A549 (cell line): ENCODE results near the gene GRIP1. TPM values are rescaled to one million over a fixed set of nuclear protein-coding genes. Genes with fewer than 3 reads are reported as not detected.

Source experiments
- ATAC-seq, 2 experiments: fragments of 200-7000 bp in 1 of 2; fragments of >200 bp in 1 of 2; cut with Nextera tagmentation in 1 of 2; cut with Tn5 transposase in 1 of 2; 3 replicates each; pipeline versions ENCODE4 v1.8.0 to v1.9.1; 2018 to 2020; ENCODE audit warnings: mild to moderate bottlenecking in 1 of 2, moderate library complexity in 1 of 2
- CTCF ChIA-PET: fragments of 300-600 bp; sonication (Branson Sonifier 250); formaldehyde crosslinking; extraction: SDS; loops from one replicate; lab custom pipeline; 2021; ENCODE audit warnings: antibody characterized with exemption, inconsistent platforms; lab: Yijun Ruan, JAX
- POLR2A ChIA-PET: fragments of 350-600 bp; formaldehyde crosslinking; extraction: SDS; loops from one replicate; lab custom pipeline; 2021; ENCODE audit warnings: antibody characterized with exemption, inconsistent platforms; lab: Yijun Ruan, JAX
- DNase-seq, 2 experiments: peaks; one replicate each; pipeline versions ENCODE4 v3.0.0 to v3.0.0-alpha.2; 2011 to 2016; ENCODE audit warnings: low read depth in 1 of 2, low spot score in 1 of 2
- FAIRE-seq: peaks from 2 replicates; lab custom pipeline; 2011; peaks lifted over from hg19 to GRCh38; lab: Jason Lieb, UNC
- H3K27ac ChIP-seq, 2 experiments: fragments of >200 bp; sonication (Bioruptor Twin); formaldehyde crosslinking; 3 replicates each; pipeline ENCODE4 v1.5.1; 2016 to 2017
- H3K4me1 ChIP-seq: fragments of >200 bp; sonication (Bioruptor Twin); formaldehyde crosslinking; 3 replicates; pipeline ENCODE4 v1.6.1; 2016
- H3K4me2 ChIP-seq: fragments of >200 bp; sonication (Bioruptor Twin); formaldehyde crosslinking; 3 replicates; pipeline ENCODE4 v1.6.1; 2016
- H3K4me3 ChIP-seq: fragments of >200 bp; sonication (Bioruptor Twin); formaldehyde crosslinking; 3 replicates; pipeline ENCODE4 v1.5.1; 2016
- H3K9me3 ChIP-seq: fragments of >200 bp; sonication (Bioruptor Twin); formaldehyde crosslinking; 3 replicates; pipeline ENCODE4 v1.6.1; 2016
- CBX2 ChIP-seq: fragments of 200-600 bp; sonication (generic); IDR thresholded peaks from 2 replicates; pipeline ENCODE4 v1.6.1; 2016; ENCODE audit warnings: low read depth, mild to moderate bottlenecking, borderline replicate concordance
- CHD4 ChIP-seq: fragments of 200-600 bp; sonication (generic); IDR thresholded peaks from 2 replicates; pipeline ENCODE4 v1.6.1; 2016; ENCODE audit warnings: antibody characterized with exemption, mild to moderate bottlenecking, borderline replicate concordance
- E2F6 ChIP-seq: IDR thresholded peaks from 2 replicates; pipeline ENCODE4 v1.6.1; 2012; ENCODE audit warnings: low read depth, borderline replicate concordance
- EHF ChIP-seq: fragments of 250-450 bp; sonication (Bioruptor Pico); IDR thresholded peaks from 2 replicates; pipeline ENCODE4 v1.5.0; 2020; ENCODE audit warnings: mild to moderate bottlenecking
- EHMT2 ChIP-seq: fragments of 200-600 bp; sonication (generic); IDR thresholded peaks from 2 replicates; pipeline ENCODE4 v1.6.1; 2016; ENCODE audit warnings: antibody characterized with exemption, low read depth, mild to moderate bottlenecking, moderate library complexity
- ELK1 ChIP-seq: fragments of 150-350 bp; IDR thresholded peaks from 2 replicates; pipeline ENCODE4 v1.6.1; 2014; ENCODE audit warnings: low read depth, mild to moderate bottlenecking, low read length
- FOSB ChIP-seq: fragments of 250-450 bp; sonication (Bioruptor Pico); IDR thresholded peaks from 2 replicates; pipeline ENCODE4 v1.5.0; 2020; ENCODE audit warnings: mild to moderate bottlenecking, moderate library complexity
- FOXS1 ChIP-seq: fragments of 250-450 bp; sonication (Bioruptor Pico); IDR thresholded peaks from 2 replicates; pipeline ENCODE4 v1.5.0; 2020; ENCODE audit warnings: mild to moderate bottlenecking, moderate library complexity
- GATA3 ChIP-seq: IDR thresholded peaks from 2 replicates; pipeline ENCODE4 v1.6.1; 2012; ENCODE audit warnings: borderline replicate concordance
- HES2 ChIP-seq: fragments of >200 bp; sonication (Bioruptor Twin); formaldehyde crosslinking; IDR thresholded peaks from 2 replicates; pipeline ENCODE4 v1.6.1; 2016
- HEYL ChIP-seq: fragments of 250-450 bp; sonication (Bioruptor Pico); IDR thresholded peaks from 2 replicates; pipeline ENCODE4 v1.8.0; 2021; ENCODE audit warnings: mild to moderate bottlenecking, moderate library complexity
- HOXB5 ChIP-seq: fragments of 250-450 bp; sonication (Bioruptor Pico); IDR thresholded peaks from 2 replicates; pipeline ENCODE4 v1.5.0; 2020; ENCODE audit warnings: mild to moderate bottlenecking, moderate library complexity
- NFE2L2 ChIP-seq: fragments of 150-350 bp; conservative IDR thresholded peaks from 2 replicates; pipeline ENCODE4 v1.6.1; 2014; ENCODE audit warnings: low read length
- PHF8 ChIP-seq: fragments of 200-600 bp; sonication (generic); IDR thresholded peaks from 2 replicates; pipeline ENCODE4 v1.6.1; 2016; ENCODE audit warnings: low read depth, mild to moderate bottlenecking, antibody characterized with exemption, moderate library complexity, borderline replicate concordance
- POLR2AphosphoS2 ChIP-seq: conservative IDR thresholded peaks from 2 replicates; pipeline ENCODE4 v1.6.1; 2012; ENCODE audit warnings: low read length, improper control_type of control experiment, inconsistent platforms
- RARB ChIP-seq: fragments of 250-450 bp; sonication (Bioruptor Pico); IDR thresholded peaks from 2 replicates; pipeline ENCODE4 v1.8.0; 2021; ENCODE audit warnings: mild to moderate bottlenecking, moderate library complexity
- RCOR1 ChIP-seq: fragments of 150-350 bp; IDR thresholded peaks from 2 replicates; pipeline ENCODE4 v1.6.1; 2014; ENCODE audit warnings: antibody characterized with exemption, low read length, low read depth
- REST ChIP-seq: fragments of 200-600 bp; sonication (generic); IDR thresholded peaks from 2 replicates; pipeline ENCODE4 v1.6.1; 2016; ENCODE audit warnings: antibody characterized with exemption, mild to moderate bottlenecking, moderate library complexity
- RFX5 ChIP-seq: fragments of 450-650 bp; IDR thresholded peaks from 2 replicates; pipeline ENCODE4 v1.7.1; 2014; ENCODE audit warnings: antibody characterized with exemption, mild to moderate bottlenecking, moderate library complexity
- RNF2 ChIP-seq: fragments of 200-600 bp; sonication (generic); IDR thresholded peaks from 2 replicates; pipeline ENCODE4 v1.6.1; 2016; ENCODE audit warnings: low read depth, mild to moderate bottlenecking, antibody characterized with exemption, moderate library complexity, borderline replicate concordance
- TFCP2L1 ChIP-seq: fragments of 250-450 bp; sonication (Bioruptor Pico); IDR thresholded peaks from 2 replicates; pipeline ENCODE4 v1.5.0; 2021; ENCODE audit warnings: mild to moderate bottlenecking
- USF2 ChIP-seq: fragments of 450-650 bp; IDR thresholded peaks from 2 replicates; pipeline ENCODE4 v1.6.1; 2014; ENCODE audit warnings: antibody characterized with exemption
- WGBS: methylation state at CpG from one replicate; pipeline ENCODE4 v1.1.6; 2017; ENCODE audit errors: missing lambda C conversion rate; 5-methylcytosine and 5-hydroxymethylcytosine counted together
- polyA plus RNA-seq, 4 experiments: library from polyadenylated mRNA; depleted of rRNA in 3 of 4; stranded (reverse); fragments of >200 nt; fragmentation: RNase III in 1 of 4; extraction: RNeasy Plus Mini Kit Qiagen cat#74134 plus additional on column Dnase treatment in 1 of 4; gene quantifications; 2 replicates in 3 of 4; 3 replicates in 1 of 4; pipeline ENCODE4 v1.2.3, GENCODE V29; 2011 to 2017

Gene GRIP1
- polyA plus RNA-seq, 2 of the 4 experiments (the other 2 are of a cell fraction): 4.6 to 5.8 TPM

- POLR2A ChIA-PET: no interaction called here
- Histone ChIP-seq H3K9me3 (no peaks in the 10 kb centered on the region), H3K4me2 (no peak overlapping the region), H3K27ac (no peak overlapping the region), H3K4me3 (no peak overlapping the region), H3K4me1 (no peaks in the 10 kb centered on the region)
- FAIRE-seq: no peak
- no peak for DNase-seq
- CTCF ChIA-PET: no interaction called here
- WGBS: 36% methylated on average over 3 of the region's 3 CpGs
- ATAC-seq: no peak
- no peak for TF ChIP-seq RARB (CRISPR knock-in tag)
- no peak for TF ChIP-seq EHMT2
- TF ChIP-seq POLR2AphosphoS2: no peak
- no peak for TF ChIP-seq RNF2
- TF ChIP-seq PHF8: no peak
- no peak for TF ChIP-seq GATA3
- TF ChIP-seq FOSB (CRISPR knock-in tag): no peak
- TF ChIP-seq REST: no peak
- no peak for TF ChIP-seq ELK1
- no peak for TF ChIP-seq CHD4
- no peak for TF ChIP-seq HES2
- no peak for TF ChIP-seq HOXB5 (CRISPR knock-in tag)
- no peak for TF ChIP-seq NFE2L2
Observed at GRCh38 chr12:66725031-66725430, 46.2 kb upstream of the GRIP1 start.

- no peak for TF ChIP-seq CBX2
- TF ChIP-seq RFX5: no peak
- TF ChIP-seq HEYL: no peak
- TF ChIP-seq NFE2L2: no peak
- TF ChIP-seq USF2: no peak
- no peak for TF ChIP-seq FOXS1 (CRISPR knock-in tag)
- TF ChIP-seq ELK1: no peak
- no peak for TF ChIP-seq HOXB5 (CRISPR knock-in tag)
- no peak for TF ChIP-seq EHF (CRISPR knock-in tag)
- TF ChIP-seq TFCP2L1 (CRISPR knock-in tag): no peak
- no peak for TF ChIP-seq RCOR1
- TF ChIP-seq E2F6: no peak
- Histone ChIP-seq H3K4me3 (no peak overlapping the region), H3K27ac (no peak overlapping the region), H3K9me3 (no peaks in the 10 kb centered on the region), H3K4me1 (no peaks in the 10 kb centered on the region), H3K4me2 (no peak overlapping the region)
- ChIA-PET CTCF (no interaction called here), POLR2A (no interaction called here)
- no peak for DNase-seq
- no peak for ATAC-seq
- no peak for FAIRE-seq
- WGBS: 7% methylated on average over 4 of the region's 4 CpGs
Observed at GRCh38 chr12:66724616-66725015, 45.7 kb upstream of the GRIP1 start.
